HepG2 (cell line): ENCODE results near the gene CYB561. TPM values are rescaled to one million over a fixed set of nuclear protein-coding genes. Genes with fewer than 3 reads are reported as not detected.
A peak's percentile ranks its signal among the peaks of the same experiment; 100 is the strongest.

ENCODE experiments used
- ATAC-seq: fragments of 200-7000 bp; cut with Tn5 transposase; 3 replicates; pipeline ENCODE4 v1.9.1; 2020; ENCODE audit warnings: mild to moderate bottlenecking, moderate library complexity
- BruUV-seq: library from RNA; stranded (reverse); fragments of 400-500 nt; replicated peaks from 2 replicates; lab custom pipeline; 2021; lab: Mats Ljungman, UMichigan
- CTCF ChIA-PET: fragments of 300-600 bp; formaldehyde crosslinking; extraction: SDS; loops from one replicate; lab custom pipeline; 2021; ENCODE audit warnings: low total read pairs, inconsistent platforms, low intra/inter-chr PET ratio; lab: Yijun Ruan, JAX
- POLR2A ChIA-PET: fragments of 350-600 bp; sonication (Branson Sonifier 250); formaldehyde crosslinking; loops from one replicate; lab custom pipeline; 2020; ENCODE audit warnings: antibody characterized with exemption, inconsistent platforms; lab: Yijun Ruan, JAX
- DNase-seq: peaks from one replicate; pipeline ENCODE4 v3.0.0-alpha.2; 2015; ENCODE audit warnings: low spot score
- FAIRE-seq: peaks from 3 replicates; lab custom pipeline; 2011; peaks lifted over from hg19 to GRCh38; lab: Jason Lieb, UNC
- H2AFZ ChIP-seq: one replicate; pipeline ENCODE4 v1.6.1; 2011; ENCODE audit warnings: low read length, inconsistent platforms
- H3K27ac ChIP-seq: fragments of 300-600 bp; 3 replicates; pipeline ENCODE4 v1.8.0; 2011; ENCODE audit warnings: mixed run types, mild to moderate bottlenecking, mixed read lengths, low read length, inconsistent platforms; ENCODE audit not compliant: insufficient read depth; ENCODE audit errors: extremely low read length
- H3K27me3 ChIP-seq, 2 experiments: fragments of 200-600 bp in 1 of 2; 2 replicates in 1 of 2; 3 replicates in 1 of 2; pipeline versions ENCODE4 v1.6.0 to v1.8.0; 2011; ENCODE audit warnings: low read length in 2 of 2, mild to moderate bottlenecking in 2 of 2, moderate library complexity in 2 of 2, inconsistent platforms in 1 of 2; ENCODE audit not compliant: insufficient read depth in 2 of 2, control insufficient read depth in 1 of 2
- H3K36me3 ChIP-seq, 2 experiments: fragments of 200-600 bp in 1 of 2; replicated peaks in 1 of 2; 2 replicates in 1 of 2; 3 replicates in 1 of 2; pipeline versions ENCODE4 v1.5.1 to v1.8.0; 2011; ENCODE audit warnings: low read length in 2 of 2, inconsistent platforms in 1 of 2; ENCODE audit not compliant: insufficient read depth in 2 of 2, control insufficient read depth in 1 of 2
- H3K4me1 ChIP-seq: 2 replicates; pipeline ENCODE4 v1.5.1; 2012; ENCODE audit warnings: low read length, inconsistent platforms; ENCODE audit not compliant: insufficient read depth
- H3K4me2 ChIP-seq: 2 replicates; pipeline ENCODE4 v1.6.0; 2011; ENCODE audit warnings: low read depth, low read length, inconsistent platforms
- H3K4me3 ChIP-seq, 3 experiments: fragments of 200-600 bp in 1 of 3; sonication (generic), shearing (Covaris generic) in 1 of 3; replicated peaks in 1 of 3; 2 replicates each; pipeline ENCODE4 v1.5.1; 2011 to 2016; ENCODE audit warnings: low read length in 3 of 3, inconsistent platforms in 2 of 3, low read depth in 2 of 3, mild to moderate bottlenecking in 2 of 3, control low read depth in 1 of 3, mixed read lengths in 1 of 3; ENCODE audit not compliant: insufficient read depth in 1 of 3
- H3K79me2 ChIP-seq: one replicate; pipeline ENCODE4 v1.6.1; 2011; ENCODE audit warnings: low read length, inconsistent platforms; ENCODE audit not compliant: insufficient read depth
- H3K9ac ChIP-seq: 2 replicates; pipeline ENCODE4 v1.6.0; 2011; ENCODE audit warnings: mild to moderate bottlenecking, low read depth, low read length, inconsistent platforms; ENCODE audit not compliant: insufficient read depth
- H3K9me3 ChIP-seq: 2 replicates; pipeline ENCODE4 v1.5.1; 2012; ENCODE audit warnings: mild to moderate bottlenecking, low read length
- H4K20me1 ChIP-seq: 2 replicates; pipeline ENCODE4 v1.6.0; 2011; ENCODE audit warnings: inconsistent platforms, mild to moderate bottlenecking, low read length, moderate library complexity; ENCODE audit not compliant: insufficient read depth
- AGO1 ChIP-seq: fragments of 200-400 bp; formaldehyde crosslinking; IDR thresholded peaks from 2 replicates; pipeline ENCODE4 v1.6.1; 2017; ENCODE audit warnings: mild to moderate bottlenecking, low read depth, low read length, moderate library complexity; ENCODE audit not compliant: poor library complexity, severe bottlenecking
- MAFK ChIP-seq, 2 experiments: IDR thresholded peaks in 1 of 2; conservative IDR thresholded peaks in 1 of 2; 2 replicates each; pipeline ENCODE4 v1.6.1; 2011; ENCODE audit warnings: improper control_type of control experiment in 2 of 2, low read length in 2 of 2
- NBN ChIP-seq: fragments of 450-650 bp; conservative IDR thresholded peaks from 2 replicates; pipeline ENCODE4 v1.6.1; 2017
- SAFB2 ChIP-seq: sonication (generic); formaldehyde crosslinking; IDR thresholded peaks from 2 replicates; pipeline ENCODE4 v1.5.1; 2020; ENCODE audit warnings: missing genetic modification reagents, low read depth, mild to moderate bottlenecking, borderline replicate concordance
- ZFX ChIP-seq: sonication (generic); formaldehyde crosslinking; IDR thresholded peaks from 2 replicates; pipeline ENCODE4 v1.4.0; 2020; ENCODE audit warnings: mild to moderate bottlenecking, low read depth, missing genetic modification reagents, moderate library complexity
- ZFY ChIP-seq: sonication (generic); formaldehyde crosslinking; IDR thresholded peaks from 2 replicates; pipeline ENCODE4 v1.4.0; 2020; ENCODE audit warnings: missing genetic modification reagents
- ZSCAN20 ChIP-seq: sonication (generic); formaldehyde crosslinking; IDR thresholded peaks from 2 replicates; pipeline ENCODE4 v1.4.0; 2020; ENCODE audit warnings: missing genetic modification reagents, mild to moderate bottlenecking, borderline replicate concordance
- WGBS: methylation state at CpG from one replicate; pipeline ENCODE4 v1.1.6; 2017; ENCODE audit warnings: low lambda C conversion rate; 5-methylcytosine and 5-hydroxymethylcytosine counted together
- in situ Hi-C: cut with HindIII; loops from 2 replicates; pipeline ENCODE4 v1.10.0; 2017; ENCODE audit warnings: low pct_unique_long_range_greater_than_20kb; ENCODE audit not compliant: extremely low pct_ligation_motif_present
- intact Hi-C: fragments of 100-400 bp; cut with micrococcal nuclease; formaldehyde crosslinking; loops from one replicate; pipeline ENCODE4 v1.10.0; 2022; ENCODE audit not compliant: unreplicated experiment
- polyA plus RNA-seq, 8 experiments: library from polyadenylated mRNA; depleted of rRNA in 3 of 8; stranded (reverse) in 7 of 8; unstranded in 1 of 8; fragments of >200 nt; fragmentation: Illumina TruSeq in 4 of 8; extraction: Trizol in 4 of 8; gene quantifications; 2 replicates each; pipeline versions ENCODE4 v1.2.1 to v1.2.3, GENCODE V29; 2011 to 2016; ENCODE audit warnings: low read depth in 4 of 8, missing spikeins in 1 of 8, mixed read lengths in 1 of 8; ENCODE audit not compliant: insufficient read depth in 1 of 8
- total RNA-seq, 5 experiments: library from RNA; depleted of rRNA; stranded (reverse); fragments of >200 nt; fragmentation: Illumina TruSeq; extraction: Trizol; gene quantifications; 2 replicates each; pipeline ENCODE4 v1.2.3, GENCODE V29; 2016; ENCODE audit warnings: low read depth in 1 of 5
- TF ChIP-seq, protein P1 (sequence below): conservative IDR thresholded peaks from 2 replicates; pipeline ENCODE4 v1.6.1; 2018; ENCODE audit warnings: missing genetic modification reagents
- TF ChIP-seq, protein P2 (sequence below): IDR thresholded peaks from 2 replicates; pipeline ENCODE4 v1.6.1; 2018; ENCODE audit warnings: missing genetic modification reagents
- TF ChIP-seq, protein P3 (sequence below): IDR thresholded peaks from 2 replicates; pipeline ENCODE4 v1.6.1; 2012; ENCODE audit warnings: inconsistent platforms
- TF ChIP-seq, protein P4 (sequence below): sonication (generic); formaldehyde crosslinking; IDR thresholded peaks from 2 replicates; pipeline ENCODE4 v1.4.0; 2020; ENCODE audit warnings: missing genetic modification reagents

The CYB561 gene
- total and polyA plus RNA-seq, 2 of the 13 experiments (the other 11 are each of a cell fraction or from before 2014, with no cell fraction given): 1.5 to 6.7 TPM

DNA sequence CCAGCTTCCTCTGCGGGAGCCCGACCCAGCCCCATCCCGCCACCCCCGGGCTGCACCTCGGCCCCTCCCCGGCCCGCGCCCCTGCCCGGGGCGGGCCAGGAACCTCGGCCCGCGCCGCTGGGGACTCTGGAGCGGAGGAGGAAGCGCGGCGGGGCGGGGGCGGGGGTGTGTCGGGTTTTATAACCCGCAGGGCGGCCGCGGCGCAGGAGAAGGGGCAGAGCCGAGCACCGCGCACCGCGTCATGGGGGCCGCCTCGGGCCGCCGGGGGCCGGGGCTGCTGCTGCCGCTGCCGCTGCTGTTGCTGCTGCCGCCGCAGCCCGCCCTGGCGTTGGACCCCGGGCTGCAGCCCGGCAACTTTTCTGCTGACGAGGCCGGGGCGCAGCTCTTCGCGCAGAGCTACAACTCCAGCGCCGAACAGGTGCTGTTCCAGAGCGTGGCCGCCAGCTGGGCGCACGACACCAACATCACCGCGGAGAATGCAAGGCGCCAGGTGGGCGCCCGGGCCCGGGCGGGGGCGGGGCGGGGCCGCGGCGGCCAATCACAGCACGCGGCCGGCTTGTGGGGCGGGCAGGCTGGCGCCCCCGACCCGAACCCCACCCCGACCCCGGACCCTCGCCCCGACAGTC, 30.9 kb upstream of the CYB561 start, which contains the start of gene ACE:
TSS of gene ACE (plus strand) at position 208 of the 626 bp plus-strand sequence. CDS start at position 242, 34 bp downstream.
- POLR2A ChIA-PET: no interaction called here
- in situ Hi-C loops (loop anchor here (5.0 kb wide), 1 partner anchor 55 kb away; no protein-coding TSS in a partner anchor), intact Hi-C loops (no loop called here)
- H3K4me3 ChIP-seq: peak within 1 kb of the TSS; percentile 53 to 68 (median 55)
- no peaks in the 10 kb centered on the region for H3K9me3 ChIP-seq
- no TSS peak for BruUV-seq
- H4K20me1 ChIP-seq: peaks cover 3% of the 10 kb centered on the region; the same call in 1 of the 2 replicates
- ATAC-seq (peak; percentile 32), DNase-seq (no peak), FAIRE-seq (no peak)
- H3K4me1 ChIP-seq: peaks cover 28% of the 10 kb centered on the region
- peaks cover 27 to 78% of the 10 kb centered on the region in 2 experiments for H3K27me3 ChIP-seq
- H3K4me2 ChIP-seq: peak within 1 kb of the TSS; percentile 86
- no peaks in the 10 kb centered on the region for H3K79me2 ChIP-seq
- 0% methylated on average over 3 of the region's 78 CpGs for WGBS
- no peak within 1 kb of the TSS for H2AFZ ChIP-seq
- H3K36me3 ChIP-seq: no peaks in the 10 kb centered on the region
- no peak within 1 kb of the TSS for H3K9ac ChIP-seq
- no peak within 1 kb of the TSS for H3K27ac ChIP-seq
- CTCF ChIA-PET: interaction anchor here (0.9 to 5.3 kb wide), 2 partner anchors 52 to 135 kb away, joined by 3 to 53 read pairs; no protein-coding TSS in a partner anchor
- TF ChIP-seq MAFK (conservative IDR thresholded peaks at IDR 0.05 in 1 of 2, IDR thresholded peaks at IDR 0.05 in 1 of 2; ENCODE audit: low read length in 2 of 2): 0 out of 4 replicates have a peak, but pooled peaks of 1 of the 2 experiments have one; percentile 6
- no peak for TF ChIP-seq AGO1
- TF ChIP-seq, protein P1, sequence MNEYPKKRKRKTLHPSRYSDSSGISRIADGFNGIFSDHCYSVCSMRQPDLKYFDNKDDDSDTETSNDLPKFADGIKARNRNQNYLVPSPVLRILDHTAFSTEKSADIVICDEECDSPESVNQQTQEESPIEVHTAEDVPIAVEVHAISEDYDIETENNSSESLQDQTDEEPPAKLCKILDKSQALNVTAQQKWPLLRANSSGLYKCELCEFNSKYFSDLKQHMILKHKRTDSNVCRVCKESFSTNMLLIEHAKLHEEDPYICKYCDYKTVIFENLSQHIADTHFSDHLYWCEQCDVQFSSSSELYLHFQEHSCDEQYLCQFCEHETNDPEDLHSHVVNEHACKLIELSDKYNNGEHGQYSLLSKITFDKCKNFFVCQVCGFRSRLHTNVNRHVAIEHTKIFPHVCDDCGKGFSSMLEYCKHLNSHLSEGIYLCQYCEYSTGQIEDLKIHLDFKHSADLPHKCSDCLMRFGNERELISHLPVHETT (CRISPR knock-in tag): no peak
- TF ChIP-seq, protein P2, sequence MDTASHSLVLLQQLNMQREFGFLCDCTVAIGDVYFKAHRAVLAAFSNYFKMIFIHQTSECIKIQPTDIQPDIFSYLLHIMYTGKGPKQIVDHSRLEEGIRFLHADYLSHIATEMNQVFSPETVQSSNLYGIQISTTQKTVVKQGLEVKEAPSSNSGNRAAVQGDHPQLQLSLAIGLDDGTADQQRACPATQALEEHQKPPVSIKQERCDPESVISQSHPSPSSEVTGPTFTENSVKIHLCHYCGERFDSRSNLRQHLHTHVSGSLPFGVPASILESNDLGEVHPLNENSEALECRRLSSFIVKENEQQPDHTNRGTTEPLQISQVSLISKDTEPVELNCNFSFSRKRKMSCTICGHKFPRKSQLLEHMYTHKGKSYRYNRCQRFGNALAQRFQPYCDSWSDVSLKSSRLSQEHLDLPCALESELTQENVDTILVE (CRISPR knock-in tag): no peak
- 0 out of 2 replicates have a peak, but pooled peaks have one; percentile 52 for TF ChIP-seq SAFB2 (CRISPR knock-in tag)
- TF ChIP-seq, protein P3, sequence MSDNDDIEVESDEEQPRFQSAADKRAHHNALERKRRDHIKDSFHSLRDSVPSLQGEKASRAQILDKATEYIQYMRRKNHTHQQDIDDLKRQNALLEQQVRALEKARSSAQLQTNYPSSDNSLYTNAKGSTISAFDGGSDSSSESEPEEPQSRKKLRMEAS: peak; percentile 86
- 0 out of 2 replicates have a peak, but pooled peaks have one; percentile 22 for TF ChIP-seq ZFX (CRISPR knock-in tag)
- peak; percentile 47 for TF ChIP-seq ZFY (CRISPR knock-in tag)
- no peak for TF ChIP-seq NBN
- TF ChIP-seq ZSCAN20: no peak
- TF ChIP-seq, protein P4, sequence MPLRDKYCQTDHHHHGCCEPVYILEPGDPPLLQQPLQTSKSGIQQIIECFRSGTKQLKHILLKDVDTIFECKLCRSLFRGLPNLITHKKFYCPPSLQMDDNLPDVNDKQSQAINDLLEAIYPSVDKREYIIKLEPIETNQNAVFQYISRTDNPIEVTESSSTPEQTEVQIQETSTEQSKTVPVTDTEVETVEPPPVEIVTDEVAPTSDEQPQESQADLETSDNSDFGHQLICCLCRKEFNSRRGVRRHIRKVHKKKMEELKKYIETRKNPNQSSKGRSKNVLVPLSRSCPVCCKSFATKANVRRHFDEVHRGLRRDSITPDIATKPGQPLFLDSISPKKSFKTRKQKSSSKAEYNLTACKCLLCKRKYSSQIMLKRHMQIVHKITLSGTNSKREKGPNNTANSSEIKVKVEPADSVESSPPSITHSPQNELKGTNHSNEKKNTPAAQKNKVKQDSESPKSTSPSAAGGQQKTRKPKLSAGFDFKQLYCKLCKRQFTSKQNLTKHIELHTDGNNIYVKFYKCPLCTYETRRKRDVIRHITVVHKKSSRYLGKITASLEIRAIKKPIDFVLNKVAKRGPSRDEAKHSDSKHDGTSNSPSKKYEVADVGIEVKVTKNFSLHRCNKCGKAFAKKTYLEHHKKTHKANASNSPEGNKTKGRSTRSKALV: peak; percentile 92; the same call in 1 of the 2 replicates
